HL-60 (cell line): ENCODE results near the gene SIDT2.

Experiments used
- DNase-seq, 2 experiments: peaks; one replicate each; pipeline ENCODE4 v3.0.0-alpha.2; 2010 to 2020; ENCODE audit warnings: low read depth in 1 of 2, low spot score in 1 of 2
- H3K27ac ChIP-seq: fragments of 250-450 bp; sonication (Bioruptor Pico); replicated peaks from 2 replicates; pipeline ENCODE4 v1.5.1; 2020; ENCODE audit warnings: mild to moderate bottlenecking, moderate library complexity
- H3K27me3 ChIP-seq: fragments of 250-450 bp; sonication (Bioruptor Pico); 2 replicates; pipeline ENCODE4 v1.5.1; 2021; ENCODE audit warnings: mild to moderate bottlenecking, moderate library complexity; ENCODE audit not compliant: insufficient read depth, poor library complexity, severe bottlenecking
- H3K4me3 ChIP-seq: replicated peaks from 2 replicates; pipeline ENCODE4 v1.5.1; 2011; ENCODE audit warnings: mild to moderate bottlenecking, control low read depth, low read length; ENCODE audit not compliant: insufficient read depth
- GABPA ChIP-seq: IDR thresholded peaks from 2 replicates; pipeline ENCODE4 v1.6.1; 2012; ENCODE audit warnings: low read depth
- POLR2AphosphoS5 ChIP-seq: IDR thresholded peaks from 2 replicates; pipeline ENCODE4 v1.6.1; 2012; ENCODE audit warnings: low read depth
- SPI1 ChIP-seq: IDR thresholded peaks from 2 replicates; pipeline ENCODE4 v1.6.1; 2012; ENCODE audit warnings: low read depth, mild to moderate bottlenecking, borderline replicate concordance
- TF ChIP-seq, protein P1 (sequence below): IDR thresholded peaks from 2 replicates; pipeline ENCODE4 v1.6.1; 2012; ENCODE audit warnings: low read depth; ENCODE audit not compliant: insufficient replicate concordance
- TF ChIP-seq, protein P2 (sequence below): IDR thresholded peaks from one replicate; pipeline ENCODE4 v1.5.1; 2011; ENCODE audit warnings: low read length, control low read depth, inconsistent platforms; ENCODE audit not compliant: insufficient read depth

SIDT2 gene

GRCh38 chr11:117166491-117166890 lies 12.1 kb upstream of the SIDT2 start:
- H3K27ac ChIP-seq = no peak overlapping the region
- no peak overlapping the region for H3K4me3 ChIP-seq
- no peak for TF ChIP-seq GABPA
- TF ChIP-seq SPI1 = no peak
- TF ChIP-seq, protein P1, sequence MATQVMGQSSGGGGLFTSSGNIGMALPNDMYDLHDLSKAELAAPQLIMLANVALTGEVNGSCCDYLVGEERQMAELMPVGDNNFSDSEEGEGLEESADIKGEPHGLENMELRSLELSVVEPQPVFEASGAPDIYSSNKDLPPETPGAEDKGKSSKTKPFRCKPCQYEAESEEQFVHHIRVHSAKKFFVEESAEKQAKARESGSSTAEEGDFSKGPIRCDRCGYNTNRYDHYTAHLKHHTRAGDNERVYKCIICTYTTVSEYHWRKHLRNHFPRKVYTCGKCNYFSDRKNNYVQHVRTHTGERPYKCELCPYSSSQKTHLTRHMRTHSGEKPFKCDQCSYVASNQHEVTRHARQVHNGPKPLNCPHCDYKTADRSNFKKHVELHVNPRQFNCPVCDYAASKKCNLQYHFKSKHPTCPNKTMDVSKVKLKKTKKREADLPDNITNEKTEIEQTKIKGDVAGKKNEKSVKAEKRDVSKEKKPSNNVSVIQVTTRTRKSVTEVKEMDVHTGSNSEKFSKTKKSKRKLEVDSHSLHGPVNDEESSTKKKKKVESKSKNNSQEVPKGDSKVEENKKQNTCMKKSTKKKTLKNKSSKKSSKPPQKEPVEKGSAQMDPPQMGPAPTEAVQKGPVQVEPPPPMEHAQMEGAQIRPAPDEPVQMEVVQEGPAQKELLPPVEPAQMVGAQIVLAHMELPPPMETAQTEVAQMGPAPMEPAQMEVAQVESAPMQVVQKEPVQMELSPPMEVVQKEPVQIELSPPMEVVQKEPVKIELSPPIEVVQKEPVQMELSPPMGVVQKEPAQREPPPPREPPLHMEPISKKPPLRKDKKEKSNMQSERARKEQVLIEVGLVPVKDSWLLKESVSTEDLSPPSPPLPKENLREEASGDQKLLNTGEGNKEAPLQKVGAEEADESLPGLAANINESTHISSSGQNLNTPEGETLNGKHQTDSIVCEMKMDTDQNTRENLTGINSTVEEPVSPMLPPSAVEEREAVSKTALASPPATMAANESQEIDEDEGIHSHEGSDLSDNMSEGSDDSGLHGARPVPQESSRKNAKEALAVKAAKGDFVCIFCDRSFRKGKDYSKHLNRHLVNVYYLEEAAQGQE = no peak
- no peak for TF ChIP-seq POLR2AphosphoS5
- TF ChIP-seq, protein P2, sequence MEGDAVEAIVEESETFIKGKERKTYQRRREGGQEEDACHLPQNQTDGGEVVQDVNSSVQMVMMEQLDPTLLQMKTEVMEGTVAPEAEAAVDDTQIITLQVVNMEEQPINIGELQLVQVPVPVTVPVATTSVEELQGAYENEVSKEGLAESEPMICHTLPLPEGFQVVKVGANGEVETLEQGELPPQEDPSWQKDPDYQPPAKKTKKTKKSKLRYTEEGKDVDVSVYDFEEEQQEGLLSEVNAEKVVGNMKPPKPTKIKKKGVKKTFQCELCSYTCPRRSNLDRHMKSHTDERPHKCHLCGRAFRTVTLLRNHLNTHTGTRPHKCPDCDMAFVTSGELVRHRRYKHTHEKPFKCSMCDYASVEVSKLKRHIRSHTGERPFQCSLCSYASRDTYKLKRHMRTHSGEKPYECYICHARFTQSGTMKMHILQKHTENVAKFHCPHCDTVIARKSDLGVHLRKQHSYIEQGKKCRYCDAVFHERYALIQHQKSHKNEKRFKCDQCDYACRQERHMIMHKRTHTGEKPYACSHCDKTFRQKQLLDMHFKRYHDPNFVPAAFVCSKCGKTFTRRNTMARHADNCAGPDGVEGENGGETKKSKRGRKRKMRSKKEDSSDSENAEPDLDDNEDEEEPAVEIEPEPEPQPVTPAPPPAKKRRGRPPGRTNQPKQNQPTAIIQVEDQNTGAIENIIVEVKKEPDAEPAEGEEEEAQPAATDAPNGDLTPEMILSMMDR = no peak
- DNase-seq = no peak
- H3K27me3 ChIP-seq = no peaks in the 10 kb centered on the region

DNA sequence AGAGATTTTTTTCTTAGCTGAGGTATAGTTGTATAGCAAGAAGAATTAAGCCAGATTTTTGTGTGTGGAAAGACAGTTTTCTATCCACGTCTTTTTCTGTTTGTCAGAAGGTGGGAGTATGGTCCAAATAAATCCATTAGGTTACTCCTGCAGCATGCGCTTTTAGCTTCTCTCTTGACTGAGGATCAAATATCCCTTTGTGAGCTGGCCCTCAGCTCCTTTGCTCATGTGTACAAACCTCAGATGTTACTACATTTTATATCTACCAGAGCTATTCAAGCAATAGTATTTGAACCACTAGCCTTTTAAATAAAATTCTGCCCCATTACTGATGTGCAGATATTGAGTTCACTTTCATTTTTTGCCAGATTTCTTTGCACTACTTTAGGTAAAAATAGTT lies 8.8 kb upstream of the SIDT2 start:
- no peak for DNase-seq
- Histone ChIP-seq H3K27ac (no peak overlapping the region), H3K27me3 (no peaks in the 10 kb centered on the region), H3K4me3 (no peak overlapping the region)
- TF ChIP-seq SPI1 (no peak), POLR2AphosphoS5 (no peak), GABPA (no peak)
- TF ChIP-seq, protein P2 = no peak
- TF ChIP-seq, protein P1 = no peak

GRCh38 chr11:117170210-117170609 lies 8.3 kb upstream of the SIDT2 start:
- H3K4me3 ChIP-seq = no peak overlapping the region
- no peaks in the 10 kb centered on the region for H3K27me3 ChIP-seq
- DNase-seq = no peak
- H3K27ac ChIP-seq = no peak overlapping the region
- TF ChIP-seq, protein P2 = no peak
- TF ChIP-seq, protein P1 = no peak
- TF ChIP-seq POLR2AphosphoS5 = no peak
- no peak for TF ChIP-seq GABPA
- no peak for TF ChIP-seq SPI1
